ENCODE measurements around the gene PRKAG2. TPM values are rescaled to one million over a fixed set of nuclear protein-coding genes. Genes with fewer than 3 reads are reported as not detected.
"Not testable (repeated sequence)": the region's sequence is repeated elsewhere in the genome, so short reads cannot be mapped to it uniquely, and the experiment has no call there.

Gene PRKAG2
- total RNA-seq, 1 donor from 2014 or later: 22.0 TPM

GRCh38 chr7:151851145-151851751 is 25.7 kb downstream of the PRKAG2 start:
- DNase-seq (ENCODE audit: low read depth, low spot score): no peak

- no peak for DNase-seq (ENCODE audit: low read depth, low spot score)
Observed at GRCh38 chr7:151850491-151851124, 26.3 kb downstream of the PRKAG2 start.

GRCh38 chr7:151849879-151850260 is 27.0 kb downstream of the PRKAG2 start:
- no peak for DNase-seq (ENCODE audit: low read depth, low spot score)

- DNase-seq (ENCODE audit: low read depth, low spot score): no peak
Observed at GRCh38 chr7:151849008-151849878, 27.7 kb downstream of the PRKAG2 start.

GRCh38 chr7:151847681-151848081 is 29.2 kb downstream of the PRKAG2 start:
- no peak for DNase-seq (ENCODE audit: low read depth, low spot score)

GRCh38 chr7:151847136-151847535 is 29.8 kb downstream of the PRKAG2 start:
- DNase-seq (ENCODE audit: low read depth, low spot score): no peak

- no peak for DNase-seq (ENCODE audit: low read depth, low spot score)
Observed at GRCh38 chr7:151845412-151846205, 31.3 kb downstream of the PRKAG2 start.

- no peak for DNase-seq (ENCODE audit: low read depth, low spot score)
Observed at GRCh38 chr7:151844825-151845200, 32.1 kb downstream of the PRKAG2 start.

- DNase-seq (ENCODE audit: low read depth, low spot score): no peak
Observed at GRCh38 chr7:151844071-151844824, 32.7 kb downstream of the PRKAG2 start.

GRCh38 chr7:151843181-151843580 is 33.7 kb downstream of the PRKAG2 start:
- no peak for DNase-seq (ENCODE audit: low read depth, low spot score)

GRCh38 chr7:151841395-151842051 is 35.4 kb downstream of the PRKAG2 start:
- not testable (repeated sequence) for DNase-seq (ENCODE audit: low read depth, low spot score)

- no peak for DNase-seq (ENCODE audit: low read depth, low spot score)
Observed at GRCh38 chr7:151840088-151840910, 36.6 kb downstream of the PRKAG2 start.

GRCh38 chr7:151839451-151839921 is 37.4 kb downstream of the PRKAG2 start:
- no peak for DNase-seq (ENCODE audit: low read depth, low spot score)

- no peak for DNase-seq (ENCODE audit: low read depth, low spot score)
Observed at GRCh38 chr7:151838861-151839381, 38.0 kb downstream of the PRKAG2 start.

- DNase-seq (ENCODE audit: low read depth, low spot score): no peak
Observed at GRCh38 chr7:151838072-151838471, 38.8 kb downstream of the PRKAG2 start.

- DNase-seq (ENCODE audit: low read depth, low spot score): no peak
Observed at GRCh38 chr7:151837285-151838042, 39.5 kb downstream of the PRKAG2 start.

GRCh38 chr7:151836927-151837205 is 40.0 kb downstream of the PRKAG2 start:
- no peak for DNase-seq (ENCODE audit: low read depth, low spot score)

GRCh38 chr7:151836191-151836926 is 40.6 kb downstream of the PRKAG2 start:
- DNase-seq (ENCODE audit: low read depth, low spot score): no peak

Data from pulmonary artery endothelial cell (primary cell).